Dedifferentiated amniotic fluid mesenchymal stem cell (primary cell): Measurements from ENCODE around the gene POP7.
A peak's percentile ranks its signal among the peaks of the same experiment; 100 is the strongest.
"Not testable (repeated sequence)": the region's sequence is repeated elsewhere in the genome, so short reads cannot be mapped to it uniquely, and the experiment has no call there.

Experiments
- DNase-seq: peaks from one replicate; pipeline ENCODE4 v3.0.0-alpha.2; 2016; ENCODE audit errors: extremely low spot score

The POP7 gene

DNA sequence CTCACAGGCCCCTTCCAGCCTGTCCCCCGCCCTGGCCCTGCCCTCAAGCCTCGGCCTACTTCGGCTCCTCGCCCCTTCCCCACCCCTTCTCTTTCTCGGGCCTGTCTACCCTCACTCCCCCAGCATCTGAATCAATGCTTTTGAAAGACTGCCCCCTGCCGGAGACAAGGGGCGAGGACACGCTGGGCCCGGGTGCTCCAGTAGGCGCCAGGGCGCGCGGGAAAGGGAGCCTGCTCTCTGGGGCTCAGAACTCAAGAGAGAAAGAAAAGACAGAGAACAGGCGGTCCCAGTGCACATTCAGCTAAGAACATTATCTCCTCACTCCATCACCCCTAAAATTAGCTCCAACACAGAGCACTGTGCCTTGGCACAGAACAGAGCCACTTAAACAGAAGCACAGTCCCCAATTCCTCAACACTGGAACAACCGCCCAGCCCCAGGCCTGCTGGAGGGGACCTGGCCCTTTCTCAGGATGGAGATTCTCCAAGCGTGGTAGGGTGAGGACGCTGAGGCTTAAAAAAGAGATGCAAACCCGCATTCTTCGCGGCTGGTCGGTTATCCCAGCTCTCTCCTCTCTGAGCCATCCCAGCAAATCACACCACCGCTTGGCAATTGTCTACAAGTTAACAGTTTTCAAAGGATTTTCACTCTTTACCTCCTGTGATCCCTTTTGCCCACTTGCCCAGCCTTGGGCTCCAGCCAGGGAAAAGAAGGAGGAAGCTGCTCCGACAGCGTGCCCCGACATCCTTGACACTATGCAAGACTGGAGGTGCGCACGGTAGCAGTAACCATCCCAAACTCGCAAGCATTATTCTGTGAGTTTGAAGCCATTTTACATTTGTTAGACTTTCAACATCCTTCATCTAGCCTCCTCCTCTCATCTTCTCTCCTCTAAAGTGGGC, 14.0 kb upstream of the POP7 start:
- DNase-seq, result peak; percentile 57

DNA sequence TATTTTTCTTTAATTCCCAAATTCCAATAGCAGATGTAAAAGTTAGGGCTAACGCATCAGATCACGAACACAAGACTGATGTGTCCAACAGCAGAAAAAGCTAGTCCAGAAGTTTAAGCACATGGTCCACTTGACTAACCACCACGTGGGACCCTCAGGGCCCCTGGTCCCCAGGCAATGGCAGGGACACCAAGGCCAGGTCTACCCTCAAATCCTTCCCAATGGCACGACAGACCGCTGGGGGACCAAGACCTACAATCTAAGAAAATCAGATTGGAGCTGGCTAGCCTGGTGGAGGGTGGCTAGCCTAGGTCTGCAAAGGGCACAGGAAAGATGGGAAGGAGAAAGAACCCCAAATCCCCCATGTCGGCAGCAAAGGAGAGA, 13.4 kb upstream of the POP7 start:
- DNase-seq, result no peak

DNA sequence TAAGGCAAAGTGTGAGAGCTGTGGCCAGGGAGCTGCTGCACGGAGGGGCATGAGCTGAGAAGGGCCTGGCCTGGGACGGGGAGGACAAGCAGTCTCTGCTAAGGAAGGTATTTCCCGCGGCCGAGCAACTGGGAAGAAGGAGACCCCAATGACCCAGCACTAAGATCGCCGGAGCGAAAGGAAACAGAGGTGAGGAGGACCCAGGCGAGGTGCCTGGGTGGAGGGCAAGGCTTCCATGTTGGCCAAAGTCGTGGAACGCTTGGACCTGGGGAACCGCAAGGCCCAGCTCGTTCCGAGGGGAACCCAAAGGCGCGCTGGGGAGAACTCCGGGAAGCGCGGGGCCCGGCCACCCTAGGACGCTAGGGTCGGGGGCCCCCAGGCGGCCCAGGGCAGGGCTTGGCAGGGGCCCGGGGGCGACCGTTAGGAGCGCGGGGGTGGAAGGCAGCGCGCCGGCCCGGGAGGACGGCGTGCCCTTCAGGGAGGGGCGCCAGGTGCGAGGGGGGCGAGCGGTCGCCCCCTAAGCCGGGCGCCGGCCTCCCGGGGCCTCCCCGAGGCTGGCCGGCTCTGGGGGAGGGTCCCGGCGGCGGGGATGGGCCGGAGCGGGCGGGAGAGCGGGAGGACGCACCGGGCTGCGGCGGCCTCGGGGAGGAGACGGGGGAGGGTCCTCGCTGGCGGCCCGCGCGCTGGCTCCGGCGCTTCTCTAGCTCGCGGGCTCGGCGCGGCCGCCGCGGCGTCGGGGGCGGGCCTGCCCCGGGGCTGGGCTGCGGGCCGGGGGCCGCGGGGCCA, 12.4 kb upstream of the POP7 start:
- no peak for DNase-seq

DNA sequence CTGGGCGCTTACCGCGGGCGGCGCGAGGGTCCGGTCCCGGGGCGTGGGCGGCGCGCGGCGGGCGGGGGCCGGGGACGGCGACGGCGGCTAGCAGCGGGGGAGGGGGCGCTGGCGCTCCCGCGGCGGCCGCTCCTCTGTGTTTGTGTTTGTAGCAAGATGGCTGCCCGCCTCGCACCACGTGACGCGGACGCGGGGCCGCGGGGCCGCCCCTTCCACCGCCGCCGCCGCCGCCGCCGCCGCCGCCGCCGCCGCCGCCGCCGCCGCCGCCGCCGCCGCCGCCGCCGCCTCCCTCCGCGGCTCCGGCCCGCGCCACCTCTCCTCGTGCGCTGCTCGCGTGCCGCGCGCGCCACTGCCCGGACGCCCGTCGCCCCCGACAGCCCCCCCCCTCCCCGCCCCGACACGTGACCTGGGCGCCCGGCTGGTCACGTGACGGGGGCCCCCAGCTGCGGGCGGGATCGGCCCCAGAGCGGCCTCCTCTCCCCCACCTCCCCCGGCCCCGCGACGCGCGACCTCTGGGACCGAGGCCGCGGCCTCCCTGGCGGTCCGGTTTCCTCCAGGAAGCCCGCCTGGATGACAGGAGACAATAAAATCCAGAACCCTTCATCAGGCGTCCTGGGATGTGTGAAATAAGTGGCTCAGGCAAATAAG, 11.7 kb upstream of the POP7 start, which contains the start of gene GIGYF1:
TSS of gene GIGYF1 (minus strand) at position 153 of the 648 bp plus-strand sequence. CDS start 6,012 bp downstream, outside the sequence.
- DNase-seq, result peak; percentile 47

DNA sequence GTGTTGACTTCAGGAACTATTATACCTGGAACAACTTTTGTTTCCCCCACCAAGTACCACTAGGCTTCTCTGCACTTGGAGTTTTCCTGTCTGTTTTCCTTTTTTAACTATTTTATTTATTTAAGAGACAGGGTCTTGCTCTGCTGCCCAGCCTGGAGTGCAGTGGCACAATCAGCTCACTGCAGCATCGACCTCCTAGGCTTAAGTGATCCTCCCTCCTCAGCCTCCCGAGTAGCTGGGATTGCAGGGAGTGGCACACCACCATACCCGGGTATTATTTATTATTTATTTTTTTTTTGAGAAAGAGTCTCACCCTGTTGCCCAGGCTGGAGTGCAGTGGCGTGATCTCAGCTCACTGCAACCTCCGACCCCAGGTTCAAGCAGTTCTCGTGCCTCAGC, 9.8 kb upstream of the POP7 start:
- DNase-seq, result no peak

DNA sequence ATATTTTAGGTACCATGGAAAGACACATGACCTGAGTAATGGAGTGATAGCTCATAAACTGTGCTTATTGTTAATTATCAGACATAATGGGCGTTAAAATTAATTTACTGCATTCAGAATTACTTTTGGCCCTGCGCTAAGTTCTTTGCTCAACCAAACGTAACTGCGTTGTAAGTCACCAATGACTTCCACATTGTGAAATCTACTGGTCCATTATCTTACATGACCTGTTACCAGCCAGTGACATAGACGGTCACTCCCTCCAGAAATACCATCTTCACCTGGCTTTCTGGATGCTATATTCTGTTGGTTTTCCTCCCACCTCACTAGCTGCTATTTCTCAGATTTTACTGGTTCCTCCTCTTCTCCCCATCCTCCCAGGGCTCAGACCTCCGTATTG, 6.9 kb upstream of the POP7 start:
- no peak for DNase-seq

DNA sequence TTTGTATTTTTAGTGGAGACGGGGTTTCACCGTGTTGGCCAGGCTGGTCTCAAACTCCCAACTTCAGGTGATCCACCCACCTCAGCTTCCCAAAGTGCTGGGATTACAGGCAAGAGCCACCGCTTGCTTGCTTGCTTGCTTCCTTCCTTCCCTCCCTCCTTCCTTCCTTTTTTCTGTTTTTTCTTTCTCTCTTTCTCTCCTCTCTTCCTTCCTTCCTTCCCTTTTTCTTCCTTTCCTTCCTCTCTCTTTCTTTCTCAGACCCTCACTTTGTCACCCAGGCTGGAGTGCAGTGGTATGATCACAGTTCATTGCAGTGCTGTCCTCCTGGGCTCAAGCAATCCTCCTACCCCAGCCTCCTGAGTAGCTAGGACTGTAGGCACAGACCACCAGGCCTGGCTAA, 4.8 kb upstream of the POP7 start:
- DNase-seq, result not testable (repeated sequence)

DNA sequence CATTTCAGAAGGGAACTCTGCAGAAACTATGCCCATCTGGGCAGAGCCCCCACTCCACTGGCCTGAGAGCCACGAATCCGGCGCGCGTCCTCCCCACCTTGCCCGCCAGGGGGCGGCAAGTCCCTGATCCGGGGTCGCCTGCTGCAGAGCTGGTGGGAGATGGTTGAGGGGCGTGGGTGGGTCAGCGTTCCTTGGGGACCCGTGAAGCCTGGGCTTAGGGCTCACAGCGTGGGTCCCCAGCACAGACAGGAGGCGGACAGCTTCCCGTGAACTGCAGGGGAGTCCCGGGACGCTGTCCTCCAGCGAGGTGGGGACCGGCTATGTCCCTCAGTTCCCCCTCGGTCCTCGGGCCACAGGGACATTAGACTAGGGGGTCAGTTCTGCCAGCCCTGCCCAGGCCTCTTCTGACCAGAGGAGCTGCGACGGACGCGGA, 585 bp upstream of the POP7 start:
- DNase-seq, result peak; percentile 53

DNA sequence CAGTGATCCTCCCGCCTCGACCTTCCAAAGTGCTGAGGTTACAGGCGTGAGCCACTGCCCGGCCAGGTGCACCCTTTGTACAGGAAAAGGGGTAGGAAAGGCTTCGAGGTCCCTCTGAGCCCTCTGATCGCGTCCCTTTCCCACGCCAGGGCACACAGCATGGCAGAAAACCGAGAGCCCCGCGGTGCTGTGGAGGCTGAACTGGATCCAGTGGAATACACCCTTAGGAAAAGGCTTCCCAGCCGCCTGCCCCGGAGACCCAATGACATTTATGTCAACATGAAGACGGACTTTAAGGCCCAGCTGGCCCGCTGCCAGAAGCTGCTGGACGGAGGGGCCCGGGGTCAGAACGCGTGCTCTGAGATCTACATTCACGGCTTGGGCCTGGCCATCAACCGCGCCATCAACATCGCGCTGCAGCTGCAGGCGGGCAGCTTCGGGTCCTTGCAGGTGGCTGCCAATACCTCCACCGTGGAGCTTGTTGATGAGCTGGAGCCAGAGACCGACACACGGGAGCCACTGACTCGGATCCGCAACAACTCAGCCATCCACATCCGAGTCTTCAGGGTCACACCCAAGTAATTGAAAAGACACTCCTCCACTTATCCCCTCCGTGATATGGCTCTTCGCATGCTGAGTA, 871 bp downstream of the POP7 start:
- DNase-seq, result no peak

DNA sequence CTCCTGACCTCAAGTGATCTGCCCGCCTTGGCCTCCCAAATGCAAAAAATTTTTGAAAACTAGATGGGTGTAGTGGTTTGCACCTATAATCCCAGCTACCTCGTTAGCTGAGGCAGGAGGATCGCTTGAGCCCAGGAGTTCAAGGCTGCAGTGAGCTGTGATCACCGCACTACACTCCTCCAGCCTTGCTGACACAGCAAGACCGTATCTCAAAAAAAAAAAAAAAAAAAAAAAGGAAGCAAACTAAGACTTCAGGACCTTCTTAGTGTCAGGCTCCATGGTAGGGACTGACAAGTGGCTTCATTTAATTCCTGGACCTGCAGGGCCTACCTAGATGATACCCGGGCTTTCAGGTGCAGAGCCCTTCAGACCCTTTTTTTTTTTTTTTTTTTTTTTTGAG, 2.5 kb downstream of the POP7 start:
- DNase-seq, result no peak

DNA sequence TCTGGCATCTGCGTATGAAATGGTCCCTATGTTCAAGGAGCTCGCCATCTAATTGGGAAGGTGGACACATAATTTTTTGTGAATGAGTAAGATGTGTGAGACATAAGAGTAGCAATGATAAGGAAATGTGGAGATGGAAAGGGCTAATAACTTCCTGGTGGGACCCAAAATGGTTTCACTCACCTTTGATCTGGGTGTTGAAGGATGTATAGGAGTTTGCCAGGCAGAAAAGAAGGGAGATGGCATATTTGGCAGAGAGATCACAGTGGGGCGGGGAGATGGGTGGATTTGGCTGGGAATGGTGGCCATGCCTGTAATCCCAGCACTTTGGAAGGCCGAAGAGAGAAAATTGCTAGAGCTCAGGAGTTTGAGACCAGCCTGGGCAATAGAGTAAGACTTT, 4.5 kb downstream of the POP7 start:
- no peak for DNase-seq

DNA sequence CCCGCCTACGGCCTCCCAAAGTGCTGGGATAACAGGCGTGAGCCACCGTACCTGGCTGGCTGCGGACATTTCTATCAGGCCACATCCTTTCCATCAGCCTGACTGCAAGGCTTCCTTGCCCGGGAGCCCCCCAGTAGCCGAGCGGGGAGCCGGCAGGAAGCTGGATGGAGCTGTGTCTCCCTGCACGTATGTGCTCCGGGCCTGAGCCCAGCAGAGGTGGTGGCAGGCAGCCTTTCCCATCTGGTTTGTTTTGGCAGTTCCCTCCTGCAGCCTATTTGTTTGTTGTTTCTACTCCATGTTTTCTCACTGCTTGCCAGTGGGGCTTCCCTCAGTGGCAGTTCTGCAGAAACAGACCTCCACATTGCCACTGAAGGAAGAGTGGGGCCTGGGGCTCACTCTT, 5.4 kb downstream of the POP7 start:
- no peak for DNase-seq

DNA sequence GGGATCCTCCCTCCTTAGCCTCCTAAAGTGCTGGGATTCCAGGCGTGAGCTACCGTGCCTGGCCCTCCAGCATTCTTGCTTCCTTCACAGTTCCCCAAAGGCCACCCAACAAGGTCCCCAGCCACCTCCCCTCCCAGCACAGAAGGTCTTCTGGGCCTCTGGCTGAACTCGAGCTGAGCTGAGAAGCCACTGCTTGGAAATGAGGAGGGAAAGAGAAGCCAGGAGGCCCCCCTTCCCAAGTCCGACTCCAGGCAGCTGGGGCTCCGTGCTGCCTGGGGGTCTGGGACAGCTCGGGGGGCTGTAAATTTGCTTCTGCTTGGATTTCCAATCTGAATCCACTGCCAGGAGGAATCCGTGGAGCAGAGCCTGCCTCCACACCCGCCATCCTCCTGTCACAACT, 8.8 kb downstream of the POP7 start:
- DNase-seq, result no peak

DNA sequence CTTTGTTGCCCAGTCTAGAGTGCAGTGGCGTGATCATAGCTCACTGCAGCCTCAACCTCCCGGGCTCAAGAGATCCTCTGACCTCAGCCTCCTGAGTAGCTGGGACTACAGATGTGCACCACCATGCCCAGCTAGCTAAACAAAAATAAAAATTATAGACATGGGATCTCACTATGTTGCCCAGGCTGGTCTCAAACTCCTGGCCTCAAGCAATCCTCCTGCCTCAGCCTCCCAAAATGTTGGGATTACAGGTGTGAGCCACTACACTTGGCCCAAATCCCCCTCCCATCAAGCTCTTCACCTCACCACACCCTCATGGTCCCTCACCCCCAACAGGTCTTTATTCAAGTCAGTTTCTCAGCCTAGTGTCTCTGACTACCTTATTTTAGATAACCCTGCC, 11.2 kb downstream of the POP7 start:
- not testable (repeated sequence) for DNase-seq

DNA sequence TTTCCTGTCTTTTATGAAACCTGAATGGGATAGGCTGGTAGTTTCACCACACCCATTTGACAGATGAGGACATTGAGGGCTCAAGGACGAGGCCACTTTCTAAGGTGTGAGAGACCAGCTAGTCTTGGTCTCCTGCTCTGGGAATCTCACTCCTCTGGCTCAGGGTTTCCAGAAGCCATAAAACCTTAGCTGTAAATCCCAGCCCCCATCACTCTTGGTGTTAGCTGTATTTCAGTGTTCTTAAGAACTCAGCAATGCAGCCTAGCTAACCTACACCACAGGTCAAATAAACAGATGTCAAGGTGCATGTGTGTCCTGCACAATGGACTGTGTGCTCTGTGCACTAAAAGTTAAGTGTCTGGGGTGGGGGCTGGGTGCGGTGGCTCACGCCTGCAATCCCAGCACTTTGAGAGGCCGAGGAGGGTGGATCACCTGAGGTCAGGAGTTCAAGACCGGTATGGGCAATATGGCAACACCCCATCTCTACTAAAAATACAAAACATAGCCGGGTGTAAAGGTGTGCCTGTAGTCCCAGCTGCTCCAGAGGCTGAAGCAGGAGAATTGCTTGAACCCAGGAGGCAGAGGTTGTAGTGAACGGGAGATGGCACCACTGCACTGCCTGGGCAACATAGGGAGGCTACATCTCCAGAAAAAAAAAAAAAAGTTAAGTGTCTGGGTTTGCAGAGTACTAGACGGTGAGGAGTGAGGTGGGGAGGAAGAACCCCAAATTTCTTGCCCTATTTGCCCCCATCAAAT, 13.8 kb downstream of the POP7 start:
- DNase-seq, result peak; percentile 50

DNA sequence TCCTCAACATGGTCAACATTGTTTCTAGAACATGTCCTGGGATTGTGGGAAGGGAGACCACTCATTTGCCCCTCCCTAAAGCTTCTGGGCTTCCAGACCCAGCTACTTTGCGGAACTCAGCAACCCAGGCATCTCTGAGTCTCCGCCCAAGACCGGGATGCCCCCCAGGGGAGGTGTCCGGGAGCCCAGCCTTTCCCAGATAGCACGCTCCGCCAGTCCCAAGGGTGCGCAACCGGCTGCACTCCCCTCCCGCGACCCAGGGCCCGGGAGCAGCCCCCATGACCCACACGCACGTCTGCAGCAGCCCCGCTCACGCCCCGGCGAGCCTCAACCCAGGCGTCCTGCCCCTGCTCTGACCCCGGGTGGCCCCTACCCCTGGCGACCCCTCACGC, 14.4 kb downstream of the POP7 start, which contains the start of gene EPO:
TSS of gene EPO (plus strand) at position 190 of the 392 bp plus-strand sequence. CDS start 513 bp downstream, outside the sequence.
- DNase-seq, result no peak

DNA sequence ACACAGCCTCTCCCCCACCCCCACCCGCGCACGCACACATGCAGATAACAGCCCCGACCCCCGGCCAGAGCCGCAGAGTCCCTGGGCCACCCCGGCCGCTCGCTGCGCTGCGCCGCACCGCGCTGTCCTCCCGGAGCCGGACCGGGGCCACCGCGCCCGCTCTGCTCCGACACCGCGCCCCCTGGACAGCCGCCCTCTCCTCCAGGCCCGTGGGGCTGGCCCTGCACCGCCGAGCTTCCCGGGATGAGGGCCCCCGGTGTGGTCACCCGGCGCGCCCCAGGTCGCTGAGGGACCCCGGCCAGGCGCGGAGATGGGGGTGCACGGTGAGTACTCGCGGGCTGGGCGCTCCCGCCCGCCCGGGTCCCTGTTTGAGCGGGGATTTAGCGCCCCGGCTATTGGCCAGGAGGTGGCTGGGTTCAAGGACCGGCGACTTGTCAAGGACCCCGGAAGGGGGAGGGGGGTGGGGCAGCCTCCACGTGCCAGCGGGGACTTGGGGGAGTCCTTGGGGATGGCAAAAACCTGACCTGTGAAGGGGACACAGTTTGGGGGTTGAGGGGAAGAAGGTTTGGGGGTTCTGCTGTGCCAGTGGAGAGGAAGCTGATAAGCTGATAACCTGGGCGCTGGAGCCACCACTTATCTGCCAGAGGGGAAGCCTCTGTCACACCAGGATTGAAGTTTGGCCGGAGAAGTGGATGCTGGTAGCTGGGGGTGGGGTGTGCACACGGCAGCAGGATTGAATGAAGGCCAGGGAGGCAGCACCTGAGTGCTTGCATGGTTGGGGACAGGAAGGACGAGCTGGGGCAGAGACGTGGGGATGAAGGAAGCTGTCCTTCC, 15.0 kb downstream of the POP7 start:
- no peak for DNase-seq

DNA sequence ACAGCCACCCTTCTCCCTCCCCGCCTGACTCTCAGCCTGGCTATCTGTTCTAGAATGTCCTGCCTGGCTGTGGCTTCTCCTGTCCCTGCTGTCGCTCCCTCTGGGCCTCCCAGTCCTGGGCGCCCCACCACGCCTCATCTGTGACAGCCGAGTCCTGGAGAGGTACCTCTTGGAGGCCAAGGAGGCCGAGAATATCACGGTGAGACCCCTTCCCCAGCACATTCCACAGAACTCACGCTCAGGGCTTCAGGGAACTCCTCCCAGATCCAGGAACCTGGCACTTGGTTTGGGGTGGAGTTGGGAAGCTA, 15.5 kb downstream of the POP7 start:
- no peak for DNase-seq

DNA sequence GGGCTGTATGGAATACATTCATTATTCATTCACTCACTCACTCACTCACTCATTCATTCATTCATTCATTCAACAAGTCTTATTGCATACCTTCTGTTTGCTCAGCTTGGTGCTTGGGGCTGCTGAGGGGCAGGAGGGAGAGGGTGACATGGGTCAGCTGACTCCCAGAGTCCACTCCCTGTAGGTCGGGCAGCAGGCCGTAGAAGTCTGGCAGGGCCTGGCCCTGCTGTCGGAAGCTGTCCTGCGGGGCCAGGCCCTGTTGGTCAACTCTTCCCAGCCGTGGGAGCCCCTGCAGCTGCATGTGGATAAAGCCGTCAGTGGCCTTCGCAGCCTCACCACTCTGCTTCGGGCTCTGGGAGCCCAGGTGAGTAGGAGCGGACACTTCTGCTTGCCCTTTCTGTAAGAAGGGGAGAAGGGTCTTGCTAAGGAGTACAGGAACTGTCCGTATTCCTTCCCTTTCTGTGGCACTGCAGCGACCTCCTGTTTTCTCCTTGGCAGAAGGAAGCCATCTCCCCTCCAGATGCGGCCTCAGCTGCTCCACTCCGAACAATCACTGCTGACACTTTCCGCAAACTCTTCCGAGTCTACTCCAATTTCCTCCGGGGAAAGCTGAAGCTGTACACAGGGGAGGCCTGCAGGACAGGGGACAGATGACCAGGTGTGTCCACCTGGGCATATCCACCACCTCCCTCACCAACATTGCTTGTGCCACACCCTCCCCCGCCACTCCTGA, 16.7 kb downstream of the POP7 start:
- no peak for DNase-seq
